Measurements from ENCODE around the gene ARHGAP12. TPM values are rescaled to one million over a fixed set of nuclear protein-coding genes. Genes with fewer than 3 reads are reported as not detected.

The ARHGAP12 gene
- total and polyA plus RNA-seq, 9 donors, result 17.8 to 41.1 (median 23.1) TPM

DNA sequence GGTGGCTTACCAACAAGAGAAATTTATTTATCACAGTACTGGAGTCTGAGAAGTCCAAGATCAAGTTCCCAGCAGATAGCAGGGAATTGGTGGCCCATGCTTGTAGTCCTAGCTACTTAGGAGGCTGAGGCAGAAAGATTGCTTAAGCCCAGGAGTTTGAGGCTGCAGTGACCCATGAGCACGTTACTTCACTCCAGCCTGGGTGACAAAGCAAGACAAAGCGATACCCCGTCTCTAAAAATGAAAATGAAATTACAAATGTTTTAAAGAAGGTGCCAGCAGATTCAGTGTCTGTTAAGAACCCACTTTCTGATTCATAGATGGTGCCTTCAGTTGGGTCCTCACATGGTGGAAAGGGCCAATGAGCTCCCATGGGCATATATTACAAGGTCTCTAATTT, 20.6 kb upstream of the ARHGAP12 start:
- 94% methylated on average over 3 of the region's 3 CpGs for WGBS (ENCODE audit: insufficient coverage)
- Histone ChIP-seq H3K9me3 (replicated peaks; ENCODE audit: control insufficient read depth, low read depth, low read length) (peaks cover 4% of the 10 kb centered on the region), H3K36me3 (ENCODE audit: control insufficient read depth, insufficient read depth, low read length) (no peaks in the 10 kb centered on the region), H3K27me3 (ENCODE audit: control insufficient read depth, insufficient read depth, low read length) (no peaks in the 10 kb centered on the region), H3K4me3 (ENCODE audit: low read length) (no peak overlapping the region), H3K27ac (ENCODE audit: low read length) (no peak overlapping the region), H3K4me1 (ENCODE audit: control insufficient read depth, insufficient read depth, low read length) (no peaks in the 10 kb centered on the region)
- no peak for DNase-seq

DNA sequence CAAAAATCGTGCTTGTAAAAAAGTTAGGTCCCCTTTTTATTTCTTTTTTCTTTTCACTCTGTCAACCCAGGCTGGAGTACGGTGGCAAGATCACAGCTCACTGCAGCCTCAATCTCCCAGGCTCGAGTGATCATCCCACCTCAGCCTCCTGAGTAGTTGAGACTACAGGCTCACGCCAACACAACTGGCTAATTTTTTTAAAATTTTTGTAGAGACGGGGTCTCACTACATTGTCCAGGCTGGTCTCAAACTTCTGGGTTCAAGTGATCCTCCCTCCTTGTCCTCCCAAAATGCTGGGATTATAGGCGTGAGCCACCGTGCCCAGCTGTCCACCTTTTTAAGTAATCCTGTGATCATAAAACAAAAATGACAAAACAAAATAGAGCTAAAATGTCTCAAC, 19.4 kb upstream of the ARHGAP12 start:
- WGBS (ENCODE audit: insufficient coverage), result 51% methylated on average over 4 of the region's 7 CpGs
- no peaks in the 10 kb centered on the region for H3K9me3 ChIP-seq (replicated peaks; ENCODE audit: control insufficient read depth, low read depth, low read length)
- H3K4me3 ChIP-seq (ENCODE audit: low read length), result no peak overlapping the region
- H3K4me1 ChIP-seq (ENCODE audit: control insufficient read depth, insufficient read depth, low read length), result no peaks in the 10 kb centered on the region
- H3K27ac ChIP-seq (ENCODE audit: low read length), result no peak overlapping the region
- DNase-seq, result no peak
- H3K36me3 ChIP-seq (ENCODE audit: control insufficient read depth, insufficient read depth, low read length), result no peaks in the 10 kb centered on the region
- no peaks in the 10 kb centered on the region for H3K27me3 ChIP-seq (ENCODE audit: control insufficient read depth, insufficient read depth, low read length)

DNA sequence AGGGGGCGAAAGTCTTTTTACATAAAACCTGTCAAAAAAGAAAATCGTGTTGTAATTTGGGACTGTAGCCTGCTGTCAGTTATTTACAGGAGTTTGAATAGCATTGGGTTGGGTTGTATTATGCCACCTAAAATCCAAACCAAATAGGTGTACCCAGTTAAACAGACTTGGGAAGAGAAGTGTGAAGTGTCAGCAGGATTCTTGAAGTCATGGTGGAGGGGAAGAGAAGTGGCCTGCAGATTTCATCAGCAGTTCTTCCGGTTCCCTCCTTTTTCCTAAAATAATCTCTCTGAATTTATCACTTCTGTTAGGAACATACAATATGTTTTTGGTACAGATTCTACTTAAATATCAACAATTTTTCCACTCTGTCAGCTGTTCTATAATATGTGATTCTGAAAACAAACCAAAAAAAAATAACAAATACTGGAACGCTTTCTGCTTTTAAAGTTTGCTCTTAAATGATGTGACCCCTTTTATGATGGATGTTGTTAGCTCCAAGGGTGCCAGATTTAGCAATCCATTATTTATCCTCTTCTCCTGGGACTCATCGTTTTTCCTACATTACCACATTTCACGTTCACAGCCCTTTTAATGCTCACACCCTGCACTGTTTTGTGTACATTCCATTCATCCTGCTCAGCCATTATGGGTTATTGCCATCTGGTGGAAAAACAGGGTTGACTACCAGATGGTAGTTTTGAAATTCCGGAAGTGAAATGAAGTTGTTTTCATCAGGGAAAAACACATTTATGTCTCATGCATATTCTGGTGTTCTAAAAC, 18.7 kb upstream of the ARHGAP12 start:
- H3K36me3 ChIP-seq (ENCODE audit: control insufficient read depth, insufficient read depth, low read length), result no peaks in the 10 kb centered on the region
- no peaks in the 10 kb centered on the region for H3K9me3 ChIP-seq (replicated peaks; ENCODE audit: control insufficient read depth, low read depth, low read length)
- peak overlapping the region; percentile 16 for H3K27ac ChIP-seq (ENCODE audit: low read length)
- DNase-seq, result peak; percentile 94
- H3K27me3 ChIP-seq (ENCODE audit: control insufficient read depth, insufficient read depth, low read length), result no peaks in the 10 kb centered on the region
- H3K4me3 ChIP-seq (ENCODE audit: low read length), result no peak overlapping the region
- no CpG with 5 or more reads among the region's 7 CpGs for WGBS (ENCODE audit: insufficient coverage)
- H3K4me1 ChIP-seq (ENCODE audit: control insufficient read depth, insufficient read depth, low read length), result no peaks in the 10 kb centered on the region

DNA sequence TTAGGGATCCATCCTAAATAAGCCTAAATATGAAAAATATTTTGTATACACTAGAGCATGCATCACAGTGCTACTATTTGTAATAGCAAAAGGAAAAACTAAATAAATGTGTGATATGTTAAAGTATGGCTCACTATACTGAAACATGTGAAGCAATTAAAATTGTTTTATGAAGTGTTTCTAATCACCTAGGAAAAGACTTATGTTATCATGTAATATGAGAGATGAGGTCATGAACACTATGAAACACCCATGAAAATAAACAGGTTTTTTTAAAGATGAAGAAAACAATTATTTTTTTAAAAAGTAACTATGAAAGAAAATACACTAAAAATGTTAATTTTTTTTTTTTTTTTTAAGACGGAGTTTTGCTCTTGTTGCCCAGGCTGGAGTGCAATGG, 16.8 kb upstream of the ARHGAP12 start:
- Histone ChIP-seq H3K4me1 (ENCODE audit: control insufficient read depth, insufficient read depth, low read length) (no peaks in the 10 kb centered on the region), H3K27ac (ENCODE audit: low read length) (no peak overlapping the region), H3K9me3 (replicated peaks; ENCODE audit: control insufficient read depth, low read depth, low read length) (no peaks in the 10 kb centered on the region), H3K27me3 (ENCODE audit: control insufficient read depth, insufficient read depth, low read length) (no peaks in the 10 kb centered on the region), H3K36me3 (ENCODE audit: control insufficient read depth, insufficient read depth, low read length) (no peaks in the 10 kb centered on the region), H3K4me3 (ENCODE audit: low read length) (no peak overlapping the region)
- no peak for DNase-seq
- no CpG with 5 or more reads among the region's 1 CpG for WGBS (ENCODE audit: insufficient coverage)

DNA sequence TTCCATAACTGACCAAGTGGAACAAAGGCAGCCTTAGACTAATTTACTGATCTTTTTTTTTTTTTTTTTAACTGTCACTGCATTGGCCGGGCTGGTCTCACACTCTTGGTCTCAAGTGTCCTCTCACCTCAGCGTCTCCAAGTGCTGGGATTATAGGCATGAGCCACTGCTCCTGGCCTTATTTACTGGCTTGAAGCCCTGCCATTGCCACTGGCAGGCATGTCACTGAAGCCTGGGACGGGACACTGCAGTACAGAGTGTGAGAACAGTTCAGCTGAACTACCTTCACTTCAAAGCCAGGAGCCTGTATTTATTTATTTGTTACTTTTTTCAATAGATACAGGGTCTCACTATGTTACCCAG, 15.4 kb upstream of the ARHGAP12 start:
- Histone ChIP-seq H3K4me3 (ENCODE audit: low read length) (no peak overlapping the region), H3K36me3 (ENCODE audit: control insufficient read depth, insufficient read depth, low read length) (no peaks in the 10 kb centered on the region), H3K4me1 (ENCODE audit: control insufficient read depth, insufficient read depth, low read length) (no peaks in the 10 kb centered on the region), H3K9me3 (replicated peaks; ENCODE audit: control insufficient read depth, low read depth, low read length) (no peaks in the 10 kb centered on the region), H3K27me3 (ENCODE audit: control insufficient read depth, insufficient read depth, low read length) (no peaks in the 10 kb centered on the region), H3K27ac (ENCODE audit: low read length) (no peak overlapping the region)
- no peak for DNase-seq
- 69% methylated on average over 2 of the region's 3 CpGs for WGBS (ENCODE audit: insufficient coverage)

DNA sequence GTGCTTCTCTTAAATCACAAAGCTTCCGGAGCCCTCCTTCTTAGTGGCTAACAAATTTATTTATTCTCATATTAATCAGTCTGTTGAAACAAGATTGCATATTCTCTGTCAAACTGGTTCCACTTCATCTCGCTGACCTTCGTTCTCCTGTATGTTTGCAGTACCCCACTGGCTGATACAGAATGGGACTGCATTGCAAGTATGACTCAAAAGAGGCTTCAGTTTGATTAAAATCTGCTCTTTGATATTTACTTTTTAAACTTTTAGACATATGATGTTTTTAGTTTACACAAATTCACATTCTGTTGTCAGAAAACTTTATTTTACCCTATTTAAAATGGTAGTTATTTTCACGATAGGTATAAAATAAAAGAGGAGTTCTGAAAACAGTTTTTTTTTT, 14.3 kb upstream of the ARHGAP12 start:
- DNase-seq, result no peak
- Histone ChIP-seq H3K36me3 (ENCODE audit: control insufficient read depth, insufficient read depth, low read length) (no peaks in the 10 kb centered on the region), H3K27me3 (ENCODE audit: control insufficient read depth, insufficient read depth, low read length) (no peaks in the 10 kb centered on the region), H3K27ac (ENCODE audit: low read length) (no peak overlapping the region), H3K9me3 (replicated peaks; ENCODE audit: control insufficient read depth, low read depth, low read length) (no peaks in the 10 kb centered on the region), H3K4me3 (ENCODE audit: low read length) (no peak overlapping the region), H3K4me1 (ENCODE audit: control insufficient read depth, insufficient read depth, low read length) (no peaks in the 10 kb centered on the region)
- WGBS (ENCODE audit: insufficient coverage), result 100% methylated on average over 1 of the region's 4 CpGs

DNA sequence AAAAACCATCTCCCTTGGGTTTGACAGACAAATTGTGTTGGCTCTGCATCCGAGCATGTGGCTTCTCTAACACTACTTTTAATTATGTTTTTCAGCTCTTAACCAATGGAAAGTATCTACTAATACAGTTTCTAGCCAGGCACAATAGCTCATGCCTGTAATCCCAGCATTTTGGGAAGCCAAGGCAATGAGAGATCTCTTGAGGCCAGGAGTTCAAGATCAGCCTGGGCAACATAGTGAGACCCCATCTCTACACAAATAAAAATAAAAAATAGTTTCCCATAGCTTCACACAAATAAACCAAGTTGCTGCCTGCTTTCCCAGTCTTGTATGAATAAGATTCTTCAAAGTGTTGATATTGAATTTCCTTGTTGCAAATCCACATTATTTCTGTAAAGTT, 13.8 kb upstream of the ARHGAP12 start:
- Histone ChIP-seq H3K9me3 (replicated peaks; ENCODE audit: control insufficient read depth, low read depth, low read length) (no peaks in the 10 kb centered on the region), H3K27ac (ENCODE audit: low read length) (no peak overlapping the region), H3K36me3 (ENCODE audit: control insufficient read depth, insufficient read depth, low read length) (no peaks in the 10 kb centered on the region), H3K27me3 (ENCODE audit: control insufficient read depth, insufficient read depth, low read length) (no peaks in the 10 kb centered on the region), H3K4me1 (ENCODE audit: control insufficient read depth, insufficient read depth, low read length) (no peaks in the 10 kb centered on the region), H3K4me3 (ENCODE audit: low read length) (no peak overlapping the region)
- no peak for DNase-seq
- WGBS (ENCODE audit: insufficient coverage), result 57% methylated on average over 1 of the region's 1 CpG

DNA sequence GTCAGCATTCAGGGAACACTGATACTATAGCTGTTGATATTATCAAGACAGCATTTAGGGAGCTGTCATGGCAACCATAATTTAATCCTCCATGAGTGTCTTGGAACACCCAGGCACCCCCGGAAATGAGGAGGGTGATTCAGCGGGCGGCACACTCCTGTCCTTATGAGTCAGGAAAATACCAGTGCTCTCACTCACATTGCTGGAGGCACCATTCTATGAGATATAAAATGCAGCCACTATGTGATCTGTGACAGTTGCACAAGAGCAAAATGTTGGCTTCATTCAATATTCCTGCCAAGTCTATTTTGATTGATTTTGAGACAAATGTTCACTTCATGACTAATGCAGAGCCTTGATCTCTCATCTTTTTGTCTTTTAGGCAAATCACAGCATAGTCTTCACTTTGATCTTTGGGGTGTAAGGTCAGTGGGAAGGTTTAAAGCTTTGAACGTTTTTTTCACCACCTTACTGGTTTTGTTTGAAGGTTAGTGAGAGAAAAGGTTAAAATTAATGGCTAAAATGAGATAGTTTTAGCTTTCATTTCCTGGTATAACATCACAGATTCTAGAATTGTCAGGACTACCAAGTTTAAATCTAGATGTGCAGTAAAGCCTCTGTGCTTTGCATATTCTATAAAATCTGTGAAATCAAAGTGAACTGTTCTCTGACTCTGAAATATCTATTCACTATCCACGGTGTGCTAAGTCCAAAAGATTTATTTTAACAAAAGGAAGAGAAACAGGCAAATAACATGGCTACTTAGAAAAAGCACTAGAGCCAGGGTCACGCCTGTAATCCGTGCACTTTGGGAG, 12.4 kb upstream of the ARHGAP12 start:
- DNase-seq, result peak; percentile 18
- 79% methylated on average over 3 of the region's 7 CpGs for WGBS (ENCODE audit: insufficient coverage)
- Histone ChIP-seq H3K27me3 (ENCODE audit: control insufficient read depth, insufficient read depth, low read length) (no peaks in the 10 kb centered on the region), H3K27ac (ENCODE audit: low read length) (no peak overlapping the region), H3K9me3 (replicated peaks; ENCODE audit: control insufficient read depth, low read depth, low read length) (no peaks in the 10 kb centered on the region), H3K36me3 (ENCODE audit: control insufficient read depth, insufficient read depth, low read length) (no peaks in the 10 kb centered on the region), H3K4me1 (ENCODE audit: control insufficient read depth, insufficient read depth, low read length) (no peaks in the 10 kb centered on the region), H3K4me3 (ENCODE audit: low read length) (no peak overlapping the region)

DNA sequence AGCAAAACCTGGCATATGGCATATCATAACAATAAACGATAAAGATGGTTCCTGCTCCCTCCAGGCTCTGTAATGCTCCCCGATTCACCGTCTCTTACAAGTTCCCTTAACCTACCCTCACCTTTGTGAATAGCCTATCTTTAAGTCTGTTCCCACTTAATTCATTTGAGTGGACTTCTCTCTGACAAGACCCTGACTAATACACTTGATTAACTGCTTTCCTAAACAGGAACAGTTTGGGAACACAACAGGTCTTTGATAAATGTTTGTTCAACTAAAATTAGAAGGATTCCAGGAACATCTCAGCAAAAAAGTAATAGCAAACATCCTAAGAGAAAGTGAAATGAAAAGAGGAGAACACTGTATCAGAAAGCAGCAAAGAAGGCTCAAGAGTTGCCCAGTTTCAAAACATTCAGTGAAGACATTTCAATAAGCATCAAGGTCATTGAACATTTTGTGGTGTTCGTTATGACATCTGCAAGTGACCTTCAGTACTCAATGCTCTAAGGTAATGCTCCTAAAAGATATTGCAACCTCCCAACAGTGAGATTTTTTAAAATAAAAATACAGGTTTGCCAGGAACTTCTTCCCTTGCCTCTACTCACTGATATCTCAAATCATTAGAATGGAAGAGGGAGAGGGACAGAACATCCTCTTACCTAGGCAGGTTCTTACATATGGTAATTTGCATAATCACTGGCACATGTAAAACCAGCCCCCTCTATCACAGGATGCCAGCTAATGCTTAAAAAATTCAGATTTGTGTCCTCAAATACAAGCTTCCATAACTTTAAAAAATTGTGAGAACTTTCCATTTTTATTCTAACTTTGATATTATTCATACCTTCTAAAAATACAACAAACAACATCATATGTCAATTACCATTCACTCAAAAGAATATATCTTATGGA, 11.4 kb upstream of the ARHGAP12 start:
- WGBS (ENCODE audit: insufficient coverage), result 74% methylated on average over 3 of the region's 4 CpGs
- H3K27ac ChIP-seq (ENCODE audit: low read length), result no peak overlapping the region
- H3K4me3 ChIP-seq (ENCODE audit: low read length), result no peak overlapping the region
- no peaks in the 10 kb centered on the region for H3K9me3 ChIP-seq (replicated peaks; ENCODE audit: control insufficient read depth, low read depth, low read length)
- no peaks in the 10 kb centered on the region for H3K4me1 ChIP-seq (ENCODE audit: control insufficient read depth, insufficient read depth, low read length)
- H3K27me3 ChIP-seq (ENCODE audit: control insufficient read depth, insufficient read depth, low read length), result no peaks in the 10 kb centered on the region
- DNase-seq, result no peak
- H3K36me3 ChIP-seq (ENCODE audit: control insufficient read depth, insufficient read depth, low read length), result no peaks in the 10 kb centered on the region

DNA sequence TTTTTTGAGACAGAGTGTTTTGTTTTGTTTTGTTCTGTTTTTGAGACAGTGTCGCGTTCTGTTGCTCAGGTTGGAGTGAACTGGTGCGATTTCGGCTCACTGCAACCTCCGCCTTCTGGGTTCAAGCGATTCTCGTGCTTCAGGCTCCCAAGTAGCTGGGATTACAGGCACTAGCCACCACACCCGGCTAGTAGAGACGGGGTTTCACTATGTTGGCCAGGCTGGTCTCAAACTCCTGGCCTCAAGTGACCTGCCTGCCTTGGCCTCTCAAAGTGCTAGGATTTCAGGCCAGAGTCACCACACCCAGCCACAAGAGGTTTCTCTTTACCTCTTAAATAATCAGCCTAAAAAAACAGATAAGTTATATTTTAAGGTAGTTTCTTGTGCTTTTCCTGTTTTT, 8.7 kb upstream of the ARHGAP12 start:
- 52% methylated on average over 7 of the region's 9 CpGs for WGBS (ENCODE audit: insufficient coverage)
- DNase-seq, result no peak

More for the DNA sequence above, 8.7 kb upstream of the ARHGAP12 start:
- Histone ChIP-seq H3K4me1 (ENCODE audit: control insufficient read depth, insufficient read depth, low read length) (no peaks in the 10 kb centered on the region), H3K9me3 (replicated peaks; ENCODE audit: control insufficient read depth, low read depth, low read length) (no peaks in the 10 kb centered on the region), H3K27ac (ENCODE audit: low read length) (no peak overlapping the region), H3K4me3 (ENCODE audit: low read length) (no peak overlapping the region), H3K36me3 (ENCODE audit: control insufficient read depth, insufficient read depth, low read length) (no peaks in the 10 kb centered on the region), H3K27me3 (ENCODE audit: control insufficient read depth, insufficient read depth, low read length) (no peaks in the 10 kb centered on the region)

Data from muscle of leg (tissue), 11 donors.